Uterus (tissue), 2 donors: Measurements from ENCODE around the gene TNIP1.

Source experiments
- CTCF ChIP-seq, 4 experiments: fragments of 200-600 bp in 2 of 4; fragments of 450-650 bp in 2 of 4; sonication (generic) in 2 of 4; IDR thresholded peaks; one replicate each; pipeline ENCODE4 v1.5.1; 2016 to 2019; ENCODE audit warnings: antibody characterized with exemption in 4 of 4, mild to moderate bottlenecking in 2 of 4, moderate library complexity in 1 of 4
- POLR2A ChIP-seq, 2 donors: fragments of 450-650 bp; IDR thresholded peaks; one replicate each; pipeline ENCODE4 v1.6.1; 2016; ENCODE audit warnings: antibody characterized with exemption in 2 of 2, mild to moderate bottlenecking in 1 of 2, moderate library complexity in 1 of 2

- TF ChIP-seq POLR2A (IDR thresholded peaks at IDR 0.05), result no peak
- TF ChIP-seq CTCF (IDR thresholded peaks at IDR 0.05), result no peak
These were observed 17.9 kb upstream of the TNIP1 start for GRCh38 chr5:151098768-151099121.
